SU-DHL-6 (cell line): Measurements from ENCODE around the gene BEST2.

ENCODE experiments used
- H2AFZ ChIP-seq: fragments of 200-600 bp; sonication (generic); 2 replicates; pipeline ENCODE4 v1.6.1; 2014; ENCODE audit warnings: low read depth, mild to moderate bottlenecking, moderate library complexity, mixed read lengths, antibody characterized with exemption, low read length; ENCODE audit not compliant: severe bottlenecking
- H3F3A ChIP-seq: fragments of 200-600 bp; shearing (Covaris generic); 2 replicates; pipeline ENCODE4 v1.6.0; 2016; ENCODE audit warnings: antibody characterized with exemption, mild to moderate bottlenecking; ENCODE audit not compliant: insufficient read depth
- H3K27ac ChIP-seq: fragments of 200-600 bp; sonication (generic); 2 replicates; pipeline ENCODE4 v1.5.1; 2016; ENCODE audit warnings: low read depth, mild to moderate bottlenecking, low read length, moderate library complexity, mixed read lengths
- H3K27me3 ChIP-seq: fragments of 200-600 bp; sonication (generic), shearing (Covaris generic); 2 replicates; pipeline ENCODE4 v1.6.0; 2014; ENCODE audit warnings: mild to moderate bottlenecking, low read length
- H3K36me3 ChIP-seq: fragments of 200-600 bp; sonication (generic); 2 replicates; pipeline ENCODE4 v1.6.1; 2014; ENCODE audit warnings: mild to moderate bottlenecking, low read length, mixed read lengths
- H3K4me2 ChIP-seq: fragments of 300-600, 200-600 bp; shearing (Covaris generic), sonication (generic); 2 replicates; pipeline ENCODE4 v1.6.0; 2014; ENCODE audit warnings: low read length, low read depth, mild to moderate bottlenecking; ENCODE audit not compliant: poor library complexity, severe bottlenecking
- H3K4me3 ChIP-seq: fragments of 200-600 bp; sonication (generic); 2 replicates; pipeline ENCODE4 v1.5.1; 2014; ENCODE audit warnings: antibody characterized with exemption, low read length, mild to moderate bottlenecking, mixed read lengths; ENCODE audit not compliant: insufficient read depth, poor library complexity, severe bottlenecking
- H3K79me2 ChIP-seq: fragments of 200-600 bp; sonication (generic); 2 replicates; pipeline ENCODE4 v1.6.1; 2014; ENCODE audit warnings: mild to moderate bottlenecking, low read length, moderate library complexity; ENCODE audit not compliant: insufficient read depth
- H3K9ac ChIP-seq: fragments of 200-600 bp; sonication (generic); 2 replicates; pipeline ENCODE4 v1.7.0; 2014; ENCODE audit warnings: mild to moderate bottlenecking, low read length
- H3K9me2 ChIP-seq: fragments of 200-600 bp; sonication (generic); replicated peaks from 2 replicates; pipeline ENCODE4 v1.6.1; 2014; ENCODE audit warnings: low read length; ENCODE audit not compliant: insufficient read depth
- H3K9me3 ChIP-seq: fragments of 200-600 bp; sonication (generic); 2 replicates; pipeline ENCODE4 v1.6.1; 2014; ENCODE audit warnings: low read length, mixed read lengths; ENCODE audit not compliant: insufficient read depth
- H4K20me1 ChIP-seq: fragments of 200-600 bp; sonication (generic); 2 replicates; pipeline ENCODE4 v1.6.1; 2014; ENCODE audit warnings: low read depth, mild to moderate bottlenecking, antibody characterized with exemption, low read length, moderate library complexity, mixed read lengths
- CTCF ChIP-seq: fragments of 200-600 bp; sonication (generic); IDR thresholded peaks from one replicate; pipeline ENCODE4 v1.5.1; 2017; ENCODE audit warnings: antibody characterized with exemption, mild to moderate bottlenecking, low read length, moderate library complexity; ENCODE audit not compliant: insufficient read depth, poor library complexity, severe bottlenecking
- EZH2phosphoT487 ChIP-seq: fragments of 200-600 bp; sonication (generic), shearing (Covaris generic); conservative IDR thresholded peaks from 2 replicates; pipeline ENCODE4 v1.6.1; 2018; ENCODE audit warnings: mild to moderate bottlenecking, antibody characterized with exemption, low read length, moderate library complexity, mixed read lengths

The BEST2 gene

GRCh38 chr19:12784871-12785430 is 33.4 kb downstream of the BEST2 start:
- Histone ChIP-seq H3K79me2 (no peaks in the 10 kb centered on the region), H3K4me3 (no peak overlapping the region), H3K9ac (no peak overlapping the region), H3K4me2 (no peak overlapping the region), H3K27me3 (no peaks in the 10 kb centered on the region), H3K9me3 (no peaks in the 10 kb centered on the region), H3K36me3 (no peaks in the 10 kb centered on the region), H3F3A (peaks cover 11% of the 10 kb centered on the region; the same call in 1 of the 2 replicates), H3K27ac (no peak overlapping the region), H3K9me2 (no peaks in the 10 kb centered on the region), H2AFZ (no peak overlapping the region), H4K20me1 (no peaks in the 10 kb centered on the region)
- TF ChIP-seq CTCF (no peak), EZH2phosphoT487 (no peak)

GRCh38 chr19:12785431-12786031 is 33.9 kb downstream of the BEST2 start:
- no peak overlapping the region for H3K9ac ChIP-seq
- no peak for TF ChIP-seq EZH2phosphoT487
- TF ChIP-seq CTCF, result no peak
- H3K79me2 ChIP-seq, result no peaks in the 10 kb centered on the region
- H3K9me3 ChIP-seq, result no peaks in the 10 kb centered on the region
- no peak overlapping the region for H3K4me2 ChIP-seq
- H3K27ac ChIP-seq, result no peak overlapping the region
- no peak overlapping the region for H2AFZ ChIP-seq
- H3F3A ChIP-seq, result peaks cover 13% of the 10 kb centered on the region
- H4K20me1 ChIP-seq, result no peaks in the 10 kb centered on the region
- H3K27me3 ChIP-seq, result no peaks in the 10 kb centered on the region
- H3K4me3 ChIP-seq, result no peak overlapping the region
- no peaks in the 10 kb centered on the region for H3K36me3 ChIP-seq
- H3K9me2 ChIP-seq, result no peaks in the 10 kb centered on the region

- H3K9ac ChIP-seq, result no peak overlapping the region
Measured at GRCh38 chr19:12786141-12786870, 34.7 kb downstream of the BEST2 start.

More at GRCh38 chr19:12786141-12786870, 34.7 kb downstream of the BEST2 start:
- Histone ChIP-seq H3K4me3 (no peak overlapping the region), H3F3A (peaks cover 19% of the 10 kb centered on the region), H3K4me2 (no peak overlapping the region), H4K20me1 (no peaks in the 10 kb centered on the region), H3K27ac (no peak overlapping the region), H3K9me2 (no peaks in the 10 kb centered on the region), H3K36me3 (no peaks in the 10 kb centered on the region), H3K27me3 (no peaks in the 10 kb centered on the region), H3K79me2 (no peaks in the 10 kb centered on the region), H2AFZ (no peak overlapping the region), H3K9me3 (no peaks in the 10 kb centered on the region)
- no peak for TF ChIP-seq CTCF
